NCI-H146 (cell line): ENCODE results near the gene AUTS2.
A peak's percentile ranks its signal among the peaks of the same experiment; 100 is the strongest.

ENCODE experiments used
- DNase-seq: peaks from one replicate; lab custom pipeline; 2025; lab: John Stamatoyannopoulos, UW

AUTS2 gene

DNA sequence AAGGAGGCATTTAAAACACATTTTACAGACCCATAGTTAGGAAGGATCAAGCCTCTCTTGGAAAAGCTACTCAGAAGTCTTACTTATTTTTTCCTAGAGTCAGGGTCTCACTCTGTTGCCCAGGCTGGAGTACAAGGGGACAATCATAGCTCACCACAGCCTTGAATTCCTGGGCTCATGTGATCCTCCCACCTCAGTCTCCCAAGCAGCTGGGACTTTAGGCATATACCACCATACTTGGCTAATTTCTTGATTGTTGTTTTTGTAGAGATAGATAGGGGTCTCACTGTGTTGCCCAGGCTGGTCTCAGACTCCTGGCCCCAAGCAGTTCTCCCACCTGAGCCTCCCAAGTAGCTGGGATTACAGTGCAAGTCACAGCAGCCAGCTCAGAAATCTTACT is 1179.0 kb downstream of the AUTS2 start:
- no peak for DNase-seq

DNA sequence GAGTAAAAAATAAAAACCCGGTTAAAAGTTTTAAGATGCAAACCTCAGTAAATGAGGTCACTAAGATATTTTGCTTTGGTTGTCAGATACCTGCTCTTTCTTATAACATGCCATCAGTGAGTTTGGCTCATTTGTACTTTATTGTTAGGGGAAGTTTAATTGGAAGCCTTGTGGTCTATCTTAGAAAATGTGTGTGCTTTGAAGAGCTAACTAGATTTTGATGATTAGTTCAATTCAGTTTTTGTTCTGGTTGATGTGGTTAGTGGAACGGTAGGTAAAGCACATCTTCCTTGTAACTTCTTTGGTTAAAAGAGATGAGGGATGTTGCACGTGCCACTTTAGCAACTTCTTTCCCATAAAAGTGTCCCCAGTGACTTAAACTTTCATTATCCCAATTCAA is 1180.3 kb downstream of the AUTS2 start:
- DNase-seq, result no peak

DNA sequence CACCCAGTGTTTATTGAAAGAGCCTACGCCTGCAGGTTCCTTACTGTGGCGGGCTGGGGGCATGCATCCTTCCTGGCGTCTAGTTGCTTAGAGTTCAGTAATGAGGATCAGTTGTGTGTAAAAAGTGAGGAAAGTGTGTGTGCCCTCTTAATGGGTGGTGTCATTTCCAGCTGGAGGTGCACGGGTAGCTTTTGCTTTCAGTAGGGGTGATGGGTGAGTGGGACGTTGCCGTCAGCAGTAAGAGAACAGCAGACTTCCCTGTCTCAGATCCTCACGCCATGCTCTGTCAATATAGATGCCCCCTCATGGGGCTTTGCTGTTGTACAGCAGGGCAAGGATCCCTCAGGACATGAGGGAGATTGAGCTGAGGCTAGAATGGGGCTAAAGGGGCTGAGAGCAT is 1181.0 kb downstream of the AUTS2 start:
- DNase-seq, result no peak

DNA sequence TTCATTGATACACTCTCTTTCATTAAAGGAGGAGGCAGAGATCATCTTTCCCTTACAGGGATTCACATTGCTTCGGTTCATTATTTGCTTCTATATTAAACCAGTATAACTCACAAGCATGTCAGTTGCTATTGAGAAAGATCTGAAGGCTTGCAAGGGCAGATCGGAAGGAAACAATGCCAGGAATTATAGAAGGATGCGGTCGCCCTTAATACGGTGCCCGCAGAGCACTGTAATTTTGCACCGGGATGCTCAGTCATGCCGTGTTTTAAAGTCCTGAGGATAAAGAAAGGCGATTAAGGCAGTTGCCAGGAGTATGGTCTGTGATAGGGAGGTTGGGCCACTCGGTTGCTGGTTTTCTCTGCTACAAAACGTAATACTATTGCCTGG is 1183.6 kb downstream of the AUTS2 start:
- DNase-seq, result no peak

DNA sequence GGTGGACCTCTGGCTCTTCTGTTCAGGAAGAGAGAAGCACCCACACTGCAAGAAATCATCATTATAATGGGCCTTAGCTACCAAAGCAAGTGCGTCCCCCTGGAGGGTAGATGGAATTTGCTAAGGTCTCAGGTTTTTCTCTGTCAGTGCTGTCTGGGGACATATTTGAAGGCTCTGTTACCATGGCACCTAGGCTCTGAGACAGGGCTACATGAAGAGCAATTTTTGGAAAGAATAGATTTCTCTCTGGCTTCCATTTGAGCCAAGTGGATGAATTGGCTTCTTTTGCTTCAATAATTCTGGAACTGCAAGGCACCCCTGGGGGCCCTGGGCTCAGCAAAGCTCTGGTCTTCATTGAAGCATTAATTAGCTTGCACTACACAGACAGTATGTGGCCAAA is 1184.5 kb downstream of the AUTS2 start:
- no peak for DNase-seq

DNA sequence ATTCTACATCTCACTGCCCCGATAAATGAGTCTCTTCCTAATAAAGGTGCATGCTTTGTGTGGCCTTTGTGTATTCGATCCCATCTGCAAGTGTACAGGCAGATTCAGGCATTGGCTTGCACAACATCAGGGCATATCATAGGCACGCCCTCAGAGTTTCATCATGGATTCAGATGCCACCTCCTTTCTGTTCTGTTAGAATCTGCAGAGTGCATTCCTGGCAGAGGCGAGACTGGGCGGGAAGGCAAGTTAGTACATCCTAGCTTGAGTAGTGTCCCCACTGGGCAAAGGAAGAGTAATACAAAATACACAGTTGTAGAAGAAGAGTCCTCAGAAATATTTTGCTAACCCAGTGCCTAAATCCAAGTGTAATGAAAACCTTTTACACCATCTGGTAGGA is 1187.2 kb downstream of the AUTS2 start:
- DNase-seq, result no peak

DNA sequence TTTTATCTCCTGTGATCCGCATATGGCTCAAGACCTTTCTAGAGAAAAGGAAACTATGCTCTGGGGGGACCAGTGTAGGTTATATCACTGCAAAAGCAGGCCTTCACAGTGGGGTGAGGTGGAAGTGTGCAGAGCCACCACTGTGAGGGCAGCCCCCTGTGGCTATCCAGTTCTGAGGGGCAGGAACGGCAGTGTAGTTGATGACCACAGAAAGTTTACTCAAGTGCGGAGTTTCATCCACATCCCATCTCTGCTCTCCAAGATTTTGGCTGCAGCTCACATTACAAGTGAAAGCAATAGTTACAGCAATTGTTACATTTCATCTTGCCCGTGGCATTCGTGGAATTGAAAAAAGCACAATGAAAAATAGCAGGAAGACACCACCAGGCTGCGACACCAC is 1187.8 kb downstream of the AUTS2 start:
- DNase-seq, result no peak

DNA sequence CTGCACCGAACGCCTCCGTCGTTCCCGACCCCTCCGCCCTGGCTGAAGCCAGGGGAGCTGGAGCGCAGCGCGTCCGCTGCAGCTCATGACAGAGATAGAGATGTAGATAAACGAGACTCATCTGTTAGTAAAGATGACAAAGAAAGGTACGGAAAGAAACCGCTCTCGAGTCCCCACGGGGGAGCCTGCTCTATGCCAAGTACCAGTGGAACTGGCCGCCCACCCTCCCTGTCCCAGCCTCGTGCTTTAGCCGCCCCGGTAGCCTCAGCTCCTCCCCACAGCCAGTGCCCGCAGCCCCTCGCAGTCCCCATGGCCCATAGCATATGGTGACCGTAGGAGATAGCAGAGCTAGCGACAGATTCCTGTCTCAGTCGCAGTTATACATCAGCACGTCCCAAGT is 1189.0 kb downstream of the AUTS2 start:
- DNase-seq, result no peak

DNA sequence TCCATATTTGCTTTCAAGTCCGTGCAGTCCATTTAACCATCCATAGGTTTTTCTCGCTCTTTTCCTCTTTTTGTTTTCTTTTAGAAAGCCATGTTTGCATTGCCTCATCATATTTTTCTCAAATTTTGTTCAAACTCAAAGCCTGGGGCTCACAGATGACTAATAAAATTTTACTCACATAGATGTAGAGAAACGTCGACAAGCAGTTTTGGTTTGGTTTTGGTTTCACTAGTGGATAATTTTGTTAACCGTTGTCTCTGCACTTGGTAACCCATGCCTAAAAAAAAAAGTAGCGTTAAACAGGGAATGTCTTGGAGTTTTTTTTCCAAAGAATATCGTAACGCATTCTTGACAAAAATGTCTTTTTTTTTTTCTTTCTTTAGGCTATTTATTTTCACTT is 1189.5 kb downstream of the AUTS2 start:
- no peak for DNase-seq

DNA sequence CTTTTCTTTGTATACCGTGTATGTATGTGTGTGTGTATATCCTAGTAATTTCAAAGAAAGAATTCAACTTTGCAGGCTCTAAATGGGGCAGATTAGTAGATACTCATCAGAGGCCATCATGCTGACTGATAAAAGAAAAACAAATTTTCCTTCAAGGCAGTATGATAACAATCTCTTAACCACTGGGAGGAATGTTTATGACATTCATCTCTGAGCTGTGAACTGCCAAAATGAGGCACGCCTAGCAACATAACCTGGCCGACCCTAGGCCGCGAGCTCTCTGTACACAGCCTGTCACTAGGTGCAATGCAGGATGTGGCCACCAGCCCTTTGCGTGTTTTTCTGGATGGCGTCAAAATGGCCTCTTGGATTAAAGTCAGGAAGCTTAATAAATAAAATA is 1190.0 kb downstream of the AUTS2 start:
- no peak for DNase-seq

DNA sequence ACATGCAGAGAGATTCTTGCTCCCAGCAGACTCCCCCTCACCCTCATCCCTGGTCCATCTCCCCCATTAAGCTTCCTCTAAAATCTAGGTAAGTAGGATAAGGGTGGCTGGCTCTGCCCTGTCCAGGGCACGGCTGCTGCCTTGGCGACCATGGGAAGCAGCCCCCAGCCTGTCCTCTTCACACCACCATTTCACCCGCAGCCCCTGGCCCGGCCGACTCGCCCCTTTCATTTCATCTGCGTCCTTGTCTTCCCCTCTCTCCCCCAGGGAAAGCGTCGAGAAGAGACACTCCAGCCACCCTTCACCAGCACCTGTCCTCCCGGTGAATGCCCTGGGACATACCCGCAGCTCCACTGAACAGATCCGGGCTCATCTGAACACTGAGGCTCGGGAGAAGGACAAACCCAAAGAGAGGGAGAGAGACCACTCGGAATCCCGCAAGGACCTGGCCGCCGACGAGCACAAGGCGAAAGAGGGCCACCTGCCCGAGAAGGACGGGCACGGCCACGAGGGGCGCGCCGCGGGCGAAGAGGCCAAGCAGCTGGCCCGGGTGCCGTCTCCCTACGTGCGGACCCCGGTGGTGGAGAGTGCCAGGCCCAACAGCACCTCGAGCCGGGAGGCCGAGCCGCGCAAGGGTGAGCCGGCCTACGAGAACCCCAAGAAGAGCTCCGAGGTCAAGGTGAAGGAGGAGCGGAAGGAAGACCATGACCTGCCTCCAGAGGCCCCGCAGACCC is 1191.4 kb downstream of the AUTS2 start:
- no peak for DNase-seq

DNA sequence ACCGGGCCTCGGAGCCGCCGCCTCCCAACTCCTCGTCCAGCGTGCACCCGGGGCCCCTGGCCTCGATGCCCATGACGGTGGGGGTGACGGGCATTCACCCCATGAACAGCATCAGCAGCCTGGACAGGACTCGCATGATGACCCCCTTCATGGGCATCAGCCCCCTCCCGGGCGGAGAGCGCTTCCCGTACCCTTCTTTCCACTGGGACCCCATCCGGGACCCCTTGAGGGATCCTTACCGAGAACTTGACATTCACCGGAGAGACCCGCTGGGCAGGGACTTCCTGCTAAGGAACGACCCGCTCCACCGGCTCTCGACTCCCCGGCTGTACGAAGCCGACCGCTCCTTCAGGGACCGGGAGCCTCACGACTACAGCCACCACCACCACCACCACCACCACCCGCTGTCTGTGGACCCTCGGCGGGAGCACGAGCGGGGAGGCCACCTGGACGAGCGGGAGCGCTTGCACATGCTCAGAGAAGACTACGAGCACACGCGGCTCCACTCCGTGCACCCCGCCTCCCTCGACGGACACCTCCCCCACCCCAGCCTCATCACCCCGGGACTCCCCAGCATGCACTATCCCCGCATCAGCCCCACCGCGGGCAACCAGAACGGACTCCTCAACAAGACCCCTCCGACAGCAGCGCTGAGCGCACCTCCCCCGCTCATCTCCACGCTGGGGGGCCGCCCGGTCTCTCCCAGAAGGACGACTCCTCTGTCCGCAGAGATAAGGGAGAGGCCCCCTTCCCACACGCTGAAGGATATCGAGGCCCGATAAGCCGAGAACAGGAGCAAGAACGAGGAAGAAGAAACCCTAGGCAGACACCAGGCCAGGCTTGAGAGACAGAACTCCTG is 1192.2 kb downstream of the AUTS2 start:
- DNase-seq, result no peak

DNA sequence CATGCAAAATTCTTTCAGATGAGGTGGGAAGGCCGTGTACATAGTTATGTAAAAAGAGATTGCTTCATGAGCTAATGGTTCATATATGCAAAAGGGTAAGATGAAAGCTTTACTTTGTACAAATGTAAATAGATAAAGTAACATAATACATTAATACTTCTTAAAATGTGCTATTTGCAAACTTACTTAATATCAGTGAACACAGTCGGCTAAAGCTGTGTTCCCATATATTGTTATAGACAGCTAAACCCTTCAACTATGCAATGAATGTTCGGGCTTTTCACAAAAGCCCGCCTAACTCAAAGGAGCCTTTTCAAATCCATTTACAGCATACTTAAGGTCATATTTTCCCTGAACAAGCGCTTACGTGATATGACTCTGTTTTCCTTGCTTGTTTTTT is 1193.1 kb downstream of the AUTS2 start:
- DNase-seq, result no peak

DNA sequence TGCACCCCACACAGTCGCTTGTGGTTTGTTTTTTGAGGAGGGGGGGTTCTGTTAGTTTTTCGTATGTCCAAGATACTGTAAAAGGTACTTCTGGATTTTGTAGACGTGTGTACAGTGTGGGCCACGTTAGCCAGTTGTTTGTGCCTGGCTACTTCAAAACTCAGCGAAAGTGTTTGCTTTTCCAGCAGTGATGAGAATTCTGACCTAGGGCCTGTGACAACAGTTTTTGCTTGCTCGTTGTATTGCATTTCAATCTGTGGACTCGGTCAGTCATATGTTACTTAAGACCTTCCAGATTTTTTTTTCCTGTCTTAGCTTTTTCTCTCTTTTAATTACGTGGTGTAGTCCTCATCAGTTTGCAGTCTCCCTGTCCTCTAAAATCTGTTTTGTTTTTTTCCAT is 1194.8 kb downstream of the AUTS2 start:
- no peak for DNase-seq

DNA sequence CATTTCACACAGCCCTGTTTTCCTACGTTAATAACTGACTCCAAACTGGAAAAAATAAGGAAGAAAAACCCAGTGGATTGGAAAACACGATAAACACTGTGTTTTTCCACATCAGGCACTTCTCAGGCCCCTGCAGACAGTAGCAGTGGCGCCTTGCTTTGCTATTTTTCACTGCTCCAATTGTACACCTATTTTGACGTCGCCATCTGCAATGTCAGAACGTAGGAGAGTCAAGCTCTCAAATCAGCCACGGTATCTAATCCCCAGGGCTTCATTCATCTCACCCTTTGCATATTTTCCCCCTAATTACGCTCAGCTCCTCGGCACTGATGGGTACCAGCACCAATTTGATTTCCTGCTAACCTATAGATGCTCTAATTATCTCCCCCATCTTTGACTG is 1195.5 kb downstream of the AUTS2 start:
- no peak for DNase-seq

DNA sequence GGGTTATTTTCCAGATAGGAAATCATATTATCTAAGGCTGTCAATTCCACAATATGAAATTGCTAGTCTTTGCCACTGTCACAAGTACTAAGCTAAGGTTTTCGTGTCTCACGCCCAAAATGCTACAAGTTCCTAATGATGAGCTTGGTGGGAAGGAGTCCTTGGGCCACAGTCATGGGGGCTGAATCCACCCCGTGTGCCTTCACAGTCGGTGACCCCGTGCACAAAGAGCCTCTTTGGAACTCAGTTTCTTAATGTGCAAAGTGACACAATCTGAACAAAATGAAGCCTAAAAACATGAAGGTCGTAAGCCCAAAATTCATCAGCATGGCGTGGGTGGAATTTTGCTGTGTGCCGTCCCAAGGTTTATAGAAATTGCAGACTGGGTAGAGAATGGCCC is 1196.7 kb downstream of the AUTS2 start:
- no peak for DNase-seq

DNA sequence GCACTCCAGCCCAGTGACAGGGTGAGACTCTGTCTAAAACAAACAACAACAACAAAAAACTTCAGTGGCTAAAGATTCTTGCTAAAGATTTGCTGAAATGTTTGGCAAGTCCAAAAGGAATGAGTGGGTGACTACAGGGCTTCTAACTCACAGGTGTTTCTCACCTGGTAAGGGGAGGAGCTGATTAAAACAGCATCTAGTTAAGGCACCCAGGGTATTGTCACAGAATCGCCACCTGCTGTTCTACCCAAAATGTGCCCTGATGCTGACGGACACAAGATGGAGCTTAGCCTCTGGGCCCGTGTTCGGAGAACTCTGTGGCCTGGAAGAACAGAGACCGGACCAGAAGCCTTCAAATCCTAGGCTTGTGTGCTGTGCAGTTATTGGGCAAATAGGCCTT is 1197.7 kb downstream of the AUTS2 start:
- no peak for DNase-seq

DNA sequence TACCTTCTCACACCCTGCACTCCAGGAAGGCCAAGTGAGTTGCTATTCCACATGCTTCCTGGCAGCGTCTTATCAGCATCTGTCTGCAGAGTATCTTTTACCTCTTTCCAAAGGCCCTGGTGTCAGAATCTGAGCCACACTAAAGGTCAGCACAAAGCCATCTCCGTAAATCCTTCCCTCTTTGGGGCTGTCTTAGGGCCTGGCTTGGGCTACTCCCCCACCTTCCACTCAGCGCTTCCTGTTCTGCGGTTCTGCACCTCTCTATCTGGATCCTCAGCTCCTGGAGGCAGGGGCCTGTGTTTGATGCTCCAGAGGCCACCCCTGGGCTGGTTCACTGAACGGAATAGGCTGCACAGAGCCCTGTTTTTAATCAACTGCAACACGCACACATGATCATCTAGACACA is 1198.8 kb downstream of the AUTS2 start:
- DNase-seq, result no peak

DNA sequence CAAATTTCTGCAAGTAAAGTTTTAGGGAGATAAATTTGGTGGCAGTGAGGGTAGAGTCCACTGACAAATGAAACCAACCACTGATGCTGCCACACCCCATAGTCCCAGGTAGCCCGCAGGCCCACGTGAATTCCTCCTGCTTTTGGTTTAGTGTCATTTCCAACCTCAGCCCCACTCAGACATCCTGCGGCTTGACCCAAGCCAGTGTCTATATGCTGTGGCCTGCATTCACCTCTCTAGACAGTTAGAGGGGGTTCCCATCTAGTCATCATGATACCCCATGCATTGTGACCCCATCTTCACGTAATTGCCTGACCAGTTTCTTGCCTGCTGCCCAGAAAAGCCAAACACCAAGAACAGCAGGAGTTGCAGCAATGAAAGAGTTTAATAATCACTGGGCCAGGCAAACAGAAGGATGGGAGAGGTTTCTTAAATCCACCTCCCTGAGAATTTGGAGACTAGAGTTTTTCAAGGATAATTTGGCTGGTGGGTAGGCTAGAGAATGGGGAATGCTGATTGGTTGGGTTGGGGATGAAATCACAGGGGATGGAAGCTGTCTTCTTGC is 1201.6 kb downstream of the AUTS2 start:
- no peak for DNase-seq

DNA sequence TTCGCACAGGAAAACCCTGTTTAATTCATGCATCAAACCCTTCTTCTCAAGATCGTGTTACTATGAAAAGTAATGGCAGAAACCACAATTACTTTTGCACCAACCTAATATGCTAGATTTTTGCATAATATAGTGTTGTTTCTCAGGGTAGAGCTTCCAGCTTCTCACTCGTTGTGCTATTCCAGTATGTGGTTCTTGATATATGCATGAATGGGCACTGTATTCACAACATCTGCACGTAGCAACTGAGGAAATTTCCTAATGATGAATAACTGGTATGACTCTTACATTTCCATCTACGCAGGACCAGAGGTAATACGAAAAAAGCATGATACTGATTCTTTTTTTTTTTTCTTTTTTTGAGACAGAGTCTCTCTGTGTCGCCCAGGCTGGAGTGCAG is 1207.1 kb downstream of the AUTS2 start:
- no peak for DNase-seq

DNA sequence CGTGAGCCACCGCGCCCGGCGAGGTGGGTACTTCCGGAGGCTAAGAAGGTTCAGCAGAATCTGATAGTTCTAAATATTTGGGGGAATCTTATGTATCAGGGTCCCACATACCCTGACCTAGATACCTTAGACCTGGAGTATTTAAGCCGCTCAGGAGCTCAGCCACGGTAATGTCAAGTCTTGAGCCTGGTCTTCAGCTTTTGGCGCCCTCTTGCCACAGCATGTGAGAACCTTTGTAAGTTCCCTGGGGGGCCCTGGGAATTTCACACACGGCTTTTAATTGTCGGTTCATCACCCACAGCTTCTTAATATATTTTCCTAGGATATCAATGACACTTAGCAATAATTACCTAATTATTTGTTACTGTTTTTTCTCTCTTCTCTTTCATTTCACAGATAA is 1209.4 kb downstream of the AUTS2 start:
- peak; percentile 6 for DNase-seq

DNA sequence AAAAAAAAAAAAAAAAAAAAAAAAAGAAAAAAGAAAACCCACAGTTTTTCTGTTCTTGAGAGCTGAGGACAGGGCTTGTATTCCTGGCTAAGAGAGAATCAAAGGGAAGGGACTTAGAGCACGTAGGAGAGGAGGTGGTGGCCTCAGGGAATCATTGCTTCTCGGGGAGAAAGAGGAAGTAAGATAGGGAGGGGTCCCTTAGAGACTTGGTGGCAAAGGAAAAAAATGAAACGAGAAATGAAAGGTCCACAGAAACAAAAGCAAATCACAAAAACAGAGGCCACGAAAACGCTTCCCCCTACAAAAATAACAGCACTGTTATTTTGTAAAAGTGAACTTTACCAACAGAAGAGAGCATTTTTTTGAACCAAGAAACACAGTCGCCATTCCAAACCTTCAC is 1210.6 kb downstream of the AUTS2 start:
- DNase-seq, result no peak

DNA sequence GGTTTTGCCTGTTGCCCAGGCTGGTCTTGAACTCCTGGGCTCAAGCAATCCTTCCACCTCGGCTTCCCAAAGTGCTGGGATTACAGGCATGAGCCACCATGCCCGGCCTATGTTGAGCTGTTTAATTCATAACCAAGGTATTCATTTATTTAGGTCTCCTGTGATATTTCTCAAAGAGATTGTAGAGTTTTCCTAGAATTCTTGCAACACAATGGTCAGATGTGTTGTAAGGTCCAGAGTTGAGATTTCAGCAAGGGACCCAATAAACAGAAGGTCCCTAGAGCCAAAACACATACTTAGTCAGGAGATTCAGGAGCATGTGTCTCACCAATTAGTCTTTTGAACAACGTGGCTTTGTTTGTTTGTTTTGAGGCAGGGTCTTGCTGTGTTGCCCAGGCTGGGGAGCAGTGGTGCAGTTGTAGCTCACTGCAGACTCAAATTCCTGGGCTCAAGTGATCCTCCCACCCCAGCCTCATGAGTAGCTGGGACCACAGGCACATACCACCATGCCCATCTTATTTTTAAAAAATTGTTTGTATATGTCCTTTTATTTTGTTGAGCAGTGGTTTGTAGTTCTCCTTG is 1212.4 kb downstream of the AUTS2 start:
- DNase-seq, result no peak
